OCI-LY7 (cell line): ENCODE results near the gene IQGAP2. TPM values are rescaled to one million over a fixed set of nuclear protein-coding genes. Genes with fewer than 3 reads are reported as not detected.

Source experiments
- BruUV-seq: library from RNA; stranded (reverse); fragments of 400-500 nt; replicated peaks from 2 replicates; lab custom pipeline; 2021; lab: Mats Ljungman, UMichigan
- CTCF ChIA-PET: fragments of 300-600 bp; sonication (Branson Sonifier 250); formaldehyde crosslinking; loops from one replicate; lab custom pipeline; 2022; ENCODE audit warnings: antibody characterized with exemption; ENCODE audit not compliant: unreplicated experiment; lab: Charles Lee
- POLR2A ChIA-PET: fragments of 300-600 bp; sonication (Branson Sonifier 250); formaldehyde crosslinking; loops from one replicate; lab custom pipeline; 2022; ENCODE audit warnings: antibody characterized with exemption; lab: Charles Lee
- DNase-seq: peaks from one replicate; pipeline ENCODE4 v3.0.0-alpha.2; 2015; ENCODE audit warnings: low spot score
- H2AFZ ChIP-seq: fragments of 200-600 bp; sonication (generic), shearing (Covaris generic); 2 replicates; pipeline ENCODE4 v1.6.1; 2014; ENCODE audit warnings: mild to moderate bottlenecking, antibody characterized with exemption, low read length, moderate library complexity
- H3K27ac ChIP-seq: fragments of 200-600 bp; sonication (generic); 2 replicates; pipeline ENCODE4 v1.5.1; 2014; ENCODE audit warnings: mixed run types, low read depth, mild to moderate bottlenecking, moderate library complexity, low read length, inconsistent platforms; ENCODE audit not compliant: poor library complexity, severe bottlenecking
- H3K36me3 ChIP-seq: fragments of 200-600 bp; sonication (generic); 2 replicates; pipeline ENCODE4 v1.6.1; 2014; ENCODE audit warnings: mild to moderate bottlenecking, antibody characterized with exemption, low read length, moderate library complexity, mixed read lengths; ENCODE audit not compliant: insufficient read depth
- H3K4me1 ChIP-seq: fragments of 200-600 bp; sonication (generic); 2 replicates; pipeline ENCODE4 v1.5.1; 2014; ENCODE audit warnings: mild to moderate bottlenecking, low read length; ENCODE audit not compliant: insufficient read depth, poor library complexity, severe bottlenecking
- H3K4me2 ChIP-seq: fragments of 200-600 bp; sonication (generic); 2 replicates; pipeline ENCODE4 v1.6.1; 2014; ENCODE audit warnings: mild to moderate bottlenecking, low read length
- H3K4me3 ChIP-seq: fragments of 200-600 bp; sonication (generic); 2 replicates; pipeline ENCODE4 v1.5.1; 2014; ENCODE audit warnings: mild to moderate bottlenecking, low read depth, low read length; ENCODE audit not compliant: poor library complexity, severe bottlenecking
- H3K79me2 ChIP-seq: fragments of 200-600 bp; sonication (generic); 2 replicates; pipeline ENCODE4 v1.6.1; 2016; ENCODE audit warnings: low read depth, mild to moderate bottlenecking, low read length, moderate library complexity, mixed read lengths; ENCODE audit not compliant: insufficient read depth
- H3K9me2 ChIP-seq: fragments of 200-600 bp; sonication (generic); 2 replicates; pipeline ENCODE4 v1.6.1; 2016; ENCODE audit warnings: mild to moderate bottlenecking, low read length, mixed read lengths; ENCODE audit not compliant: insufficient read depth
- H3K9me3 ChIP-seq: fragments of 200-600 bp; sonication (generic); 2 replicates; pipeline ENCODE4 v1.6.1; 2014; ENCODE audit warnings: mild to moderate bottlenecking, mixed run types, low read length, mixed read lengths
- H4K20me1 ChIP-seq: fragments of 200-600 bp; sonication (generic); 2 replicates; pipeline ENCODE4 v1.6.1; 2014; ENCODE audit warnings: mild to moderate bottlenecking, antibody characterized with exemption, low read length, moderate library complexity, mixed read lengths; ENCODE audit not compliant: insufficient read depth
- CTCF ChIP-seq: fragments of 200-600 bp; sonication (generic); conservative IDR thresholded peaks from 2 replicates; pipeline ENCODE4 v1.5.1; 2014; ENCODE audit warnings: mild to moderate bottlenecking, antibody characterized with exemption, low read length, moderate library complexity, mixed read lengths
- EZH2phosphoT487 ChIP-seq: fragments of 200-600 bp; sonication (generic); IDR thresholded peaks from 2 replicates; pipeline ENCODE4 v1.6.1; 2018; ENCODE audit warnings: low read depth, borderline replicate concordance, mild to moderate bottlenecking, mixed run types, antibody characterized with exemption, low read length, moderate library complexity, mixed read lengths
- intact Hi-C: fragments of 100-400 bp; cut with micrococcal nuclease; formaldehyde crosslinking; loops from one replicate; pipeline ENCODE4 v1.10.0; 2022; ENCODE audit not compliant: unreplicated experiment
- total RNA-seq, 2 experiments: library from RNA; depleted of rRNA in 1 of 2; stranded (reverse); fragments of >200 nt in 1 of 2; shearing (Covaris generic) in 1 of 2; gene quantifications; 2 replicates each; pipeline ENCODE4 v1.2.3, GENCODE V29; 2014 to 2022

The IQGAP2 gene
- total RNA-seq, 2 experiments from 2014 or later: 30.0 to 50.2 TPM

DNA sequence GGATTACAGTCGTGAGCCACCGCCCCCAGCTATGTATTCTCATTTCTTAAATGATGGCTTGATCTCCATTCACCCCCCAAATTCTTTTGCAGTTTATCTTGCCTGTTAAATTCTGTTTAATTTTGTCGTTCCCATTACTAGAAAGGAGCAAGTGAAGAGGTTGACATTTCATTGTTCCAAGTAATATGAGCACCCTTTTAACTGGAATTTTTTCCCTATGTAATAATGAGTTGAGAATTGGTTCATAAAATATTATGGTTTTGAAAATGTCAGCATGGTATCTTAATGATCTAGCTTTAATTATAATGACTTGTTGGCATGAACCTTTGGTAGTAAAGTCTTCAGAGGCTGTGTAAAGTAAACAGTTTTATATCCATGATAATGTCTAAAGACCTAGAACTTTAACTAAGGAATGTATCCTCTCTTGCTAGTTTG, 182.7 kb downstream of the IQGAP2 start:
- Histone ChIP-seq H3K27ac (no peak overlapping the region), H3K4me1 (peaks cover 16% of the 10 kb centered on the region), H3K36me3 (peaks cover 14% of the 10 kb centered on the region), H3K79me2 (no peaks in the 10 kb centered on the region), H2AFZ (no peak overlapping the region), H3K9me2 (no peaks in the 10 kb centered on the region), H4K20me1 (no peaks in the 10 kb centered on the region), H3K4me2 (no peak overlapping the region), H3K4me3 (no peak overlapping the region), H3K9me3 (no peaks in the 10 kb centered on the region)
- CTCF ChIA-PET: no interaction called here
- BruUV-seq: no TSS peak
- intact Hi-C loops: no loop called here
- POLR2A ChIA-PET: interaction anchor here (0.8 kb wide), 1 partner anchor 139 kb away, joined by 3 read pairs; no protein-coding TSS in a partner anchor
- no peak for TF ChIP-seq EZH2phosphoT487
- no peak for TF ChIP-seq CTCF
- no peak for DNase-seq

DNA sequence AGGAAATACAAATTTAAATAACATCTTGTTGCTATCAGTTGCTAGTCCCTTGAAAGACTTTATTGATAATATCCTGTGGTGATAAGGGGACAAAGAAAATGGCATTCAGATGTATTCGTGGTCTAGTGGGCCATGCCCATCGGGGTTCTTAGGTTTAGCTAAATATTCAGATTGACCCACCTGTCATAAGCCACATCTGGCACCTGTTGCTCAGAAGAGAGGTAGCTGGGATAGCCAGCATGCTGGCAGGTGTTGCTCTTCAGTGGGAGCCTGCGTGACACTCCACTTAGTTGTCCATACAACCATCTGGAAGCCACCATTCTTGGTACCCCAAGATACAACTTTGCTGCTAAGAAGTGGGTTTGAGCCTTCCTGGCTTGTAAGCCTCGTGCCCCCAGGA, 183.4 kb downstream of the IQGAP2 start:
- no peaks in the 10 kb centered on the region for H3K9me3 ChIP-seq
- no peak overlapping the region for H2AFZ ChIP-seq
- DNase-seq: no peak
- TF ChIP-seq CTCF: no peak
- TF ChIP-seq EZH2phosphoT487: no peak
- CTCF ChIA-PET: no interaction called here
- no peak overlapping the region for H3K4me2 ChIP-seq
- H3K79me2 ChIP-seq: no peaks in the 10 kb centered on the region
- BruUV-seq: no TSS peak
- intact Hi-C loops: no loop called here
- no peaks in the 10 kb centered on the region for H3K9me2 ChIP-seq
- H4K20me1 ChIP-seq: no peaks in the 10 kb centered on the region
- H3K27ac ChIP-seq: no peak overlapping the region
- peaks cover 15% of the 10 kb centered on the region for H3K4me1 ChIP-seq
- peaks cover 21% of the 10 kb centered on the region for H3K36me3 ChIP-seq
- H3K4me3 ChIP-seq: no peak overlapping the region
- POLR2A ChIA-PET: interaction anchor here (0.5 kb wide), 1 partner anchor 306 kb away, joined by 3 read pairs; no protein-coding TSS in a partner anchor

GRCh38 chr5:76590027-76590426, 186.9 kb downstream of the IQGAP2 start:
- Histone ChIP-seq H3K4me3 (no peak overlapping the region), H4K20me1 (no peaks in the 10 kb centered on the region), H2AFZ (no peak overlapping the region), H3K79me2 (no peaks in the 10 kb centered on the region), H3K9me3 (no peaks in the 10 kb centered on the region), H3K27ac (no peak overlapping the region), H3K4me2 (no peak overlapping the region), H3K4me1 (no peaks in the 10 kb centered on the region), H3K36me3 (peaks cover 49% of the 10 kb centered on the region), H3K9me2 (no peaks in the 10 kb centered on the region)
- POLR2A ChIA-PET: no interaction called here
- CTCF ChIA-PET: no interaction called here
- intact Hi-C loops: no loop called here
- no peak for TF ChIP-seq CTCF
- TF ChIP-seq EZH2phosphoT487: no peak
- DNase-seq: no peak
- BruUV-seq: no TSS peak
